ENCODE measurements around the gene RAB42.

GRCh38 chr1:28577738-28578536 lies 14.1 kb upstream of the RAB42 start:
- no peak for TF ChIP-seq SUZ12 (IDR thresholded peaks at IDR 0.05; ENCODE audit: extremely low read depth, insufficient read depth, insufficient read length)
- TF ChIP-seq YY1 (IDR thresholded peaks at IDR 0.05; ENCODE audit: insufficient read depth, insufficient read length) = no peak
- no peak for TF ChIP-seq ZNF274 (IDR thresholded peaks at IDR 0.05; ENCODE audit: low read depth, low read length)
